ENCODE results near the gene PARN.

- no peak for TF ChIP-seq POLR2A (IDR thresholded peaks at IDR 0.05)
- TF ChIP-seq CTCF (IDR thresholded peaks at IDR 0.05), result no peak
Observed at GRCh38 chr16:14549789-14550153, 80.3 kb downstream of the PARN start.
